OCI-LY3 (cell line): ENCODE results near the gene TRAF5.
A peak's percentile ranks its signal among the peaks of the same experiment; 100 is the strongest.
"Not testable (repeated sequence)": the region's sequence is repeated elsewhere in the genome, so short reads cannot be mapped to it uniquely, and the experiment has no call there.

Experiments
- H2AFZ ChIP-seq: fragments of 200-600, 300-600 bp; shearing (Covaris generic); 2 replicates; pipeline ENCODE4 v1.6.0; 2014; ENCODE audit warnings: antibody characterized with exemption, low read depth, low read length
- H3K27ac ChIP-seq: fragments of 200-600, 300-600 bp; sonication (generic); 2 replicates; pipeline ENCODE4 v1.5.1; 2014; ENCODE audit warnings: mild to moderate bottlenecking, low read length, moderate library complexity, mixed read lengths
- H3K27me3 ChIP-seq: fragments of 200-600, 300-600 bp; sonication (generic); 2 replicates; pipeline ENCODE4 v1.6.1; 2014; ENCODE audit warnings: low read depth, low read length, mixed read lengths
- H3K36me3 ChIP-seq: fragments of 200-600, 300-600 bp; sonication (generic); replicated peaks from 2 replicates; pipeline ENCODE3; 2014; ENCODE audit warnings: low read depth, low read length, mixed read lengths
- H3K4me1 ChIP-seq: fragments of 300-600, 200-600 bp; sonication (generic); 2 replicates; pipeline ENCODE4 v1.6.1; 2014; ENCODE audit warnings: low read length, mixed read lengths
- H3K4me2 ChIP-seq: fragments of 200-600, 300-600 bp; sonication (generic); 2 replicates; pipeline ENCODE4 v1.6.1; 2014; ENCODE audit warnings: low read length, mixed read lengths
- H3K4me3 ChIP-seq: fragments of 300-600, 200-600 bp; sonication (generic); 2 replicates; pipeline ENCODE4 v1.5.1; 2014; ENCODE audit warnings: antibody characterized with exemption, mild to moderate bottlenecking, low read length, moderate library complexity
- H3K79me2 ChIP-seq: fragments of 300-600, 200-600 bp; shearing (Covaris generic); 2 replicates; pipeline ENCODE4 v1.6.1; 2014; ENCODE audit warnings: mild to moderate bottlenecking, low read length, mixed read lengths
- H3K9ac ChIP-seq: fragments of 300-600, 200-600 bp; shearing (Covaris generic); 2 replicates; pipeline ENCODE4 v1.6.0; 2014; ENCODE audit warnings: mild to moderate bottlenecking, low read length, moderate library complexity
- H3K9me3 ChIP-seq: fragments of 200-600, 300-600 bp; shearing (Covaris generic); 2 replicates; pipeline ENCODE4 v1.6.1; 2014; ENCODE audit warnings: low read length, mixed read lengths; ENCODE audit not compliant: insufficient read depth
- H4K20me1 ChIP-seq: fragments of 200-600, 300-600 bp; sonication (generic); 2 replicates; pipeline ENCODE4 v1.6.1; 2016; ENCODE audit warnings: low read length, mixed read lengths; ENCODE audit not compliant: insufficient read depth
- EZH2phosphoT487 ChIP-seq: fragments of 200-600 bp; shearing (Covaris generic); IDR thresholded peaks from 2 replicates; pipeline ENCODE4 v1.6.1; 2018; ENCODE audit warnings: antibody characterized with exemption, mixed run types, low read depth
- TF ChIP-seq, protein P1 (sequence below): fragments of 200-600, 300-600 bp; sonication (generic); IDR thresholded peaks from 2 replicates; pipeline ENCODE4 v1.5.1; 2014; ENCODE audit warnings: antibody characterized with exemption, low read length, low read depth

Gene TRAF5

GRCh38 chr1:211382182-211382713 is 55.6 kb downstream of the TRAF5 start:
- H3K79me2 ChIP-seq: peaks cover 6% of the 10 kb centered on the region
- H3K4me1 ChIP-seq: peaks cover 14% of the 10 kb centered on the region
- H3K36me3 ChIP-seq: peaks cover 11% of the 10 kb centered on the region
- H4K20me1 ChIP-seq: no peaks in the 10 kb centered on the region
- H3K9ac ChIP-seq: peak overlapping the region; percentile 83
- no peaks in the 10 kb centered on the region for H3K9me3 ChIP-seq
- peak overlapping the region; percentile 69 for H3K4me2 ChIP-seq
- no peaks in the 10 kb centered on the region for H3K27me3 ChIP-seq
- H2AFZ ChIP-seq: peak overlapping the region; percentile 58
- TF ChIP-seq, protein P1, sequence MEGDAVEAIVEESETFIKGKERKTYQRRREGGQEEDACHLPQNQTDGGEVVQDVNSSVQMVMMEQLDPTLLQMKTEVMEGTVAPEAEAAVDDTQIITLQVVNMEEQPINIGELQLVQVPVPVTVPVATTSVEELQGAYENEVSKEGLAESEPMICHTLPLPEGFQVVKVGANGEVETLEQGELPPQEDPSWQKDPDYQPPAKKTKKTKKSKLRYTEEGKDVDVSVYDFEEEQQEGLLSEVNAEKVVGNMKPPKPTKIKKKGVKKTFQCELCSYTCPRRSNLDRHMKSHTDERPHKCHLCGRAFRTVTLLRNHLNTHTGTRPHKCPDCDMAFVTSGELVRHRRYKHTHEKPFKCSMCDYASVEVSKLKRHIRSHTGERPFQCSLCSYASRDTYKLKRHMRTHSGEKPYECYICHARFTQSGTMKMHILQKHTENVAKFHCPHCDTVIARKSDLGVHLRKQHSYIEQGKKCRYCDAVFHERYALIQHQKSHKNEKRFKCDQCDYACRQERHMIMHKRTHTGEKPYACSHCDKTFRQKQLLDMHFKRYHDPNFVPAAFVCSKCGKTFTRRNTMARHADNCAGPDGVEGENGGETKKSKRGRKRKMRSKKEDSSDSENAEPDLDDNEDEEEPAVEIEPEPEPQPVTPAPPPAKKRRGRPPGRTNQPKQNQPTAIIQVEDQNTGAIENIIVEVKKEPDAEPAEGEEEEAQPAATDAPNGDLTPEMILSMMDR: no peak
- no peak for TF ChIP-seq EZH2phosphoT487
- H3K4me3 ChIP-seq: peak overlapping the region; percentile 80
- 0 out of 2 replicates have a peak overlapping the region, but pooled peaks have one; percentile 63 for H3K27ac ChIP-seq

DNA sequence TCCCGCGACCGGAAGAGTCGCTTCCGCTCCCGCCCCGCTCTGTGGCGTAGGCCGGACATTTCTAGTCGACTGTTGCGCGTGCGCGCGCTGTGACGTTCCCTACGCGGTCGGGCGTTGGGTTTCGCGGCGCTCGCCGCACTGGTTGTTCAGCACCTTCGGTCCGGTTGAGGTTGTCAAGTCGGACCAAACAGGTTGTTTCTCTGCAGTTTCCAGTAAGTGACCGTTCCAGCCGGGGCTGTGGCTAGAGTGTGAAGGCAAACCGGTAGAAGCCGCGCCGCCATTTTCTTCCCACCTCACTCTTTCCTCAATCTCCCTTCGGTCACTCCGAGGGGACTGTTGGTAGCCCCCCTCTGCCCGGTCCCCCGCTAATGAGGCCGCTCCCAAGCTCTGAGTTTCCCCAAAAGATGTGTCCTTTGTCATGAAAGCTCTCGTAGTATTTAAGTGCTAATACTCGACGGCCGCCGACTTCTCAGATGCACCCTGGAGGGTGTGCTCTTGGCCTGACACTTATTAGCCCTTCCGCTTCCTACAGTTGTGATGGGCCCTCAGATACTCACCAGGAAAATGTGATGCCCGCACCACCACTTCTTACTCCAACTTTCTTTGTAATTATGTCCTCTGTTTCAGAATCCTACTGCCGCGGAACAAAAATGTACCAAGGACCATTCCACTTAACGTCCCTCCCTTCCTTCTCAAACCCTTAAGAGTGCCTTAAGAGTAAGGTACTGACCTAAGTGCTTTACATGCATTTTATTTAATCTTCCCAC is 56.3 kb downstream of the TRAF5 start:
- H3K4me3 ChIP-seq: peak overlapping the region; percentile 80
- peaks cover 8% of the 10 kb centered on the region for H3K36me3 ChIP-seq
- peaks cover 14% of the 10 kb centered on the region for H3K4me1 ChIP-seq
- H3K9ac ChIP-seq: peak overlapping the region; percentile 83
- TF ChIP-seq EZH2phosphoT487: no peak
- TF ChIP-seq, protein P1: peak; percentile 27; the same call in 1 of the 2 replicates
- peak overlapping the region; percentile 42 for H2AFZ ChIP-seq
- H3K27me3 ChIP-seq: no peaks in the 10 kb centered on the region
- peak overlapping the region; percentile 63 for H3K27ac ChIP-seq
- peaks cover 6% of the 10 kb centered on the region for H3K79me2 ChIP-seq
- H3K4me2 ChIP-seq: peak overlapping the region; percentile 86
- no peaks in the 10 kb centered on the region for H4K20me1 ChIP-seq
- no peaks in the 10 kb centered on the region for H3K9me3 ChIP-seq

- TF ChIP-seq EZH2phosphoT487: no peak
- TF ChIP-seq, protein P1: no peak
- H3K27ac ChIP-seq: no peak overlapping the region
- H3K4me1 ChIP-seq: peaks cover 14% of the 10 kb centered on the region
- H4K20me1 ChIP-seq: no peaks in the 10 kb centered on the region
- no peak overlapping the region for H2AFZ ChIP-seq
- no peaks in the 10 kb centered on the region for H3K9me3 ChIP-seq
- H3K27me3 ChIP-seq: no peaks in the 10 kb centered on the region
- no peak overlapping the region for H3K9ac ChIP-seq
- no peaks in the 10 kb centered on the region for H3K36me3 ChIP-seq
- no peak overlapping the region for H3K4me2 ChIP-seq
- no peak overlapping the region for H3K4me3 ChIP-seq
- H3K79me2 ChIP-seq: peaks cover 6% of the 10 kb centered on the region
Observed at GRCh38 chr1:211384524-211384923, 57.9 kb downstream of the TRAF5 start.

DNA sequence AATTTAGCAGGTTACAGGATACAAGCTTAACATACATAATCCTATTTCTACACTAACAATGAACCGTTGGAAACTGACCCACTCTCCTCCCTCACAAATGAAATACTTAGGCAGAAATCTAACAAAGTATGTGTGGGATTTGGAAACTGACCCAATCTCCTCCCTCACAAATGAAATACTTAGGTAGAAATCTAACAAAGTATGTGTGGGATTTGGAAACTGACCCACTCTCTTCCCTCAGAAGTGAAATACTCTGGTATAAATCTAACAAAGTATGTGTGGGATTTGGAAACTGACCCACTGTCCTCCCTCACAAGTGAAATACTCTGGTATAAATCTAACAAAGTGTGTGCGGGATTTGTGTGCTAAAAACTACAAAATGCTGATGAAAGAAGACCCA is 60.3 kb downstream of the TRAF5 start:
- Histone ChIP-seq H3K4me3 (no peak overlapping the region), H4K20me1 (no peaks in the 10 kb centered on the region), H3K9me3 (no peaks in the 10 kb centered on the region), H3K9ac (no peak overlapping the region), H3K4me2 (no peak overlapping the region), H3K36me3 (no peaks in the 10 kb centered on the region), H3K27ac (no peak overlapping the region), H3K79me2 (peaks cover 6% of the 10 kb centered on the region), H3K4me1 (peaks cover 10% of the 10 kb centered on the region), H2AFZ (no peak overlapping the region), H3K27me3 (no peaks in the 10 kb centered on the region)
- TF ChIP-seq, protein P1: no peak
- TF ChIP-seq EZH2phosphoT487: no peak

GRCh38 chr1:211390829-211391228 is 64.2 kb downstream of the TRAF5 start:
- H3K27me3 ChIP-seq, H3K9me3 ChIP-seq, H3K4me1 ChIP-seq, H3K4me2 ChIP-seq, H4K20me1 ChIP-seq, H3K9ac ChIP-seq, H3K79me2 ChIP-seq, H3K27ac ChIP-seq, H3K36me3 ChIP-seq, H2AFZ ChIP-seq, H3K4me3 ChIP-seq: not testable (repeated sequence)
